CD4-positive, alpha-beta memory T cell (primary cell): ENCODE results near the gene TYW5. TPM values are rescaled to one million over a fixed set of nuclear protein-coding genes. Genes with fewer than 3 reads are reported as not detected.

ENCODE experiments used
- CTCF ChIA-PET: fragments of 350-600 bp; sonication (Branson Sonifier 250); formaldehyde crosslinking; loops from one replicate; lab custom pipeline; 2021; ENCODE audit warnings: inconsistent platforms; ENCODE audit not compliant: partially characterized antibody; lab: Charles Lee
- POLR2A ChIA-PET: fragments of 350-600 bp; sonication (Branson Sonifier 250); formaldehyde crosslinking; loops from one replicate; lab custom pipeline; 2021; ENCODE audit not compliant: partially characterized antibody; lab: Charles Lee
- DNase-seq, 5 donors: peaks; one replicate each; pipeline versions ENCODE4 v3.0.0 to v3.0.0-alpha.2; 2020 to 2022; ENCODE audit warnings: mixed read lengths in 1 of 5
- H3K27ac ChIP-seq: one replicate; pipeline ENCODE4 v1.7.0; 2013; ENCODE audit warnings: low read depth, low read length
- H3K27me3 ChIP-seq: 2 replicates; pipeline ENCODE4 v1.7.0; 2013; ENCODE audit warnings: mild to moderate bottlenecking, low read length, moderate library complexity; ENCODE audit not compliant: insufficient read depth
- H3K36me3 ChIP-seq: 2 replicates; pipeline ENCODE4 v1.7.0; 2013; ENCODE audit warnings: mild to moderate bottlenecking, low read length, moderate library complexity; ENCODE audit not compliant: insufficient read depth
- H3K4me1 ChIP-seq: 2 replicates; pipeline ENCODE4 v1.7.0; 2013; ENCODE audit warnings: mild to moderate bottlenecking, low read length, moderate library complexity; ENCODE audit not compliant: insufficient read depth
- H3K4me3 ChIP-seq, 2 donors: one replicate each; pipeline ENCODE4 v1.7.0; 2013; ENCODE audit warnings: low read length in 2 of 2, mild to moderate bottlenecking in 1 of 2
- H3K9me3 ChIP-seq, 2 donors: one replicate each; pipeline ENCODE4 v1.7.0; 2013; ENCODE audit warnings: low read length in 2 of 2, control low read depth in 1 of 2; ENCODE audit not compliant: control insufficient read depth in 1 of 2
- H3K27ac Mint-ChIP-seq, 7 donors: one replicate each; pipeline ENCODE4 v1.8.0; 2020 to 2021; ENCODE audit warnings: mixed read lengths in 7 of 7, mild to moderate bottlenecking in 6 of 7, inconsistent platforms in 3 of 7, moderate library complexity in 3 of 7
- H3K27me3 Mint-ChIP-seq, 2 donors: one replicate each; pipeline ENCODE4 v1.8.0; 2020 to 2021; ENCODE audit warnings: mixed read lengths in 2 of 2
- H3K36me3 Mint-ChIP-seq, 2 donors: one replicate each; pipeline ENCODE4 v1.8.0; 2020 to 2021; ENCODE audit warnings: mixed read lengths in 2 of 2, inconsistent platforms in 1 of 2, mild to moderate bottlenecking in 1 of 2
- H3K4me1 Mint-ChIP-seq, 4 donors: one replicate each; pipeline ENCODE4 v1.8.0; 2020 to 2021; ENCODE audit warnings: mixed read lengths in 4 of 4, mild to moderate bottlenecking in 1 of 4
- H3K4me3 Mint-ChIP-seq, 8 donors: one replicate each; pipeline ENCODE4 v1.8.0; 2020 to 2021; ENCODE audit warnings: mixed read lengths in 8 of 8, mild to moderate bottlenecking in 7 of 8, moderate library complexity in 6 of 8, inconsistent platforms in 3 of 8
- H3K9me3 Mint-ChIP-seq, 8 donors: one replicate each; pipeline ENCODE4 v1.8.0; 2020 to 2021; ENCODE audit warnings: mixed read lengths in 8 of 8, mild to moderate bottlenecking in 5 of 8, inconsistent platforms in 3 of 8, moderate library complexity in 1 of 8
- intact Hi-C: fragments of 100-400 bp; cut with micrococcal nuclease; formaldehyde crosslinking; loops from one replicate; pipeline ENCODE4 v1.15.1; 2023
- polyA plus RNA-seq, 2 donors: library from polyadenylated mRNA; unstranded; fragments of 300-500 nt; fragmentation: Illumina TruSeq; gene quantifications; one replicate each; pipeline ENCODE4 v1.2.3, GENCODE V29; 2021
- total RNA-seq, 2 experiments: library from RNA; stranded (reverse); gene quantifications; one replicate each; pipeline ENCODE4 v1.2.3, GENCODE V29; 2021

TYW5 gene
- total and polyA plus RNA-seq, 4 experiments from 2014 or later: 4.0 to 11.6 (median 7.8) TPM

DNA sequence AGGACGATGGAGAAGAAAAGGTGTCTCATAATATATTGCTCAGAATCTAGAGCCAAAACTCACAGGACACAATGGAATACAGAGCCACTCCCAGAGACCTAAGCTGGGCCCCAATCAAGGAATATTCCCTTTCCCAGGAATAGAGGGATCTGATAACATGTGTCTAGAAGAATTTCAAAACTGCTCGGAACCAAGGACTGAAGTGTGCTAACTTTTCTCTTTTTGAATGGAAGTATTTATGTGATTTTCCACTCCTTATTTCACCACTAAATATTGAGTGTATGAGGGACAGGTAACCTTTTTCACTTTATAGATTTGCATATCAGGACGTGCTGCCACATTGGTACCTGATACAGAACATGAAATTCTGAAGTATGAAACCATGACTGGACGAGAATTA is 53.3 kb downstream of the TYW5 start:
- H3K27me3 Mint-ChIP-seq: peaks cover 4 to 9% of the 10 kb centered on the region in 2 donors
- no peak for DNase-seq
- peaks cover 0 to 2% (median 0%) of the 10 kb centered on the region in 8 donors for H3K9me3 Mint-ChIP-seq
- POLR2A ChIA-PET: no interaction called here
- no peak overlapping the region for H3K27ac ChIP-seq
- H3K4me3 Mint-ChIP-seq: no peak overlapping the region
- no peaks in the 10 kb centered on the region for H3K9me3 ChIP-seq
- no peaks in the 10 kb centered on the region for H3K36me3 Mint-ChIP-seq
- peaks cover 2% of the 10 kb centered on the region for H3K27me3 ChIP-seq
- CTCF ChIA-PET: no interaction called here
- H3K4me3 ChIP-seq: no peak overlapping the region
- no peaks in the 10 kb centered on the region for H3K4me1 ChIP-seq
- H3K4me1 Mint-ChIP-seq: no peaks in the 10 kb centered on the region
- intact Hi-C loops: no loop called here
- no peaks in the 10 kb centered on the region for H3K36me3 ChIP-seq
- H3K27ac Mint-ChIP-seq: no peak overlapping the region

DNA sequence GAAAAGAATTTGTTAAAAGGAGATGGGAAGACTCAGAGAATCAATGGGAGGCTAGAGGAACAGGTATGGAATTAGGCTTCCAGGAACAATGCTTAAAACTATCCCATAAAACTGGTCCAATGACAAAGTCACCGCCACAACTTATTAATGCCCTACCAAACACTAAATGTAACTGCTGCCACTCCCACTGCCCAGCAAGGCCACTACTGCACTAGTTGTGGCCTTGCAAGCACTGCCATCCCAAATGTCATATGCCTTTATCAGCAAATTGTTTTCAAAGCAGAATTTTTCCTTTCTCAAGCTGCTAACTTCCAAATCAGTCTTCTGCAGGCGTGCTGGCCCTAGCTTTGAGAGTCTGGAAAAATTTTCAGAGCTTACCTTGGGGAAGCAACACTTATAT is 58.7 kb downstream of the TYW5 start:
- intact Hi-C loops: no loop called here
- Histone ChIP-seq H3K4me1 (no peaks in the 10 kb centered on the region), H3K9me3 (no peaks in the 10 kb centered on the region), H3K27ac (no peak overlapping the region), H3K4me3 (no peak overlapping the region), H3K36me3 (no peaks in the 10 kb centered on the region), H3K27me3 (no peaks in the 10 kb centered on the region)
- no peak for DNase-seq
- ChIA-PET POLR2A (no interaction called here), CTCF (interaction anchor here (1.0 kb wide), 1 partner anchor 35 kb away, joined by 3 read pairs; no protein-coding TSS in a partner anchor)
- Mint-ChIP-seq H3K9me3 (peaks cover 0 to 2% (median 0%) of the 10 kb centered on the region in 8 donors), H3K4me3 (no peak overlapping the region), H3K36me3 (no peaks in the 10 kb centered on the region), H3K27me3 (peaks cover 0 to 5% of the 10 kb centered on the region in 2 donors), H3K27ac (no peak overlapping the region), H3K4me1 (no peaks in the 10 kb centered on the region)

DNA sequence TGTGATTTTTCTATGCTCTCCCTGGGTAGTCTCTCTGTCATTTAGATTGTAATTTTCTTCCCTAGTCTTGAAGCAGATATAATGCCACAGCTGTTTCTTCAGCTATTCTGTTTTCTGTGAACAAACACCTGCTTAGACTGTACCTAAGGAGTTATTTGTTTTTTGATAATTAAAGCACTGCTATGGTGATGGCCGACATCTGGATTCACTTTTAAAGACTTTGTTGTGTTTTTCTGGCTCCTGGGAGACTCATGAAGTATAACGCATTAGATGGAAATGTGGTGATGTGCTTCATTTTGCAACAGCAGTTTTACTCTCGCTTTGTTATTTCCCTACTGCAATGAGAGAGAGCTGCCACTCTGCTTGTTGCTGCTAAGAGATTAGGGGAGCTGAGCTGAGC is 59.9 kb downstream of the TYW5 start:
- no peak overlapping the region for H3K27ac Mint-ChIP-seq
- no peaks in the 10 kb centered on the region for H3K36me3 ChIP-seq
- ChIA-PET CTCF (no interaction called here), POLR2A (no interaction called here)
- no peak overlapping the region for H3K27ac ChIP-seq
- no peak overlapping the region for H3K4me3 Mint-ChIP-seq
- H3K27me3 Mint-ChIP-seq: peaks cover 0 to 2% of the 10 kb centered on the region in 2 donors
- no peaks in the 10 kb centered on the region for H3K4me1 ChIP-seq
- peaks cover 0 to 4% (median 0%) of the 10 kb centered on the region in 8 donors for H3K9me3 Mint-ChIP-seq
- no peak for DNase-seq
- H3K36me3 Mint-ChIP-seq: no peaks in the 10 kb centered on the region
- no peaks in the 10 kb centered on the region for H3K4me1 Mint-ChIP-seq
- no peaks in the 10 kb centered on the region for H3K27me3 ChIP-seq
- H3K4me3 ChIP-seq: no peak overlapping the region
- no peaks in the 10 kb centered on the region for H3K9me3 ChIP-seq
- intact Hi-C loops: no loop called here

DNA sequence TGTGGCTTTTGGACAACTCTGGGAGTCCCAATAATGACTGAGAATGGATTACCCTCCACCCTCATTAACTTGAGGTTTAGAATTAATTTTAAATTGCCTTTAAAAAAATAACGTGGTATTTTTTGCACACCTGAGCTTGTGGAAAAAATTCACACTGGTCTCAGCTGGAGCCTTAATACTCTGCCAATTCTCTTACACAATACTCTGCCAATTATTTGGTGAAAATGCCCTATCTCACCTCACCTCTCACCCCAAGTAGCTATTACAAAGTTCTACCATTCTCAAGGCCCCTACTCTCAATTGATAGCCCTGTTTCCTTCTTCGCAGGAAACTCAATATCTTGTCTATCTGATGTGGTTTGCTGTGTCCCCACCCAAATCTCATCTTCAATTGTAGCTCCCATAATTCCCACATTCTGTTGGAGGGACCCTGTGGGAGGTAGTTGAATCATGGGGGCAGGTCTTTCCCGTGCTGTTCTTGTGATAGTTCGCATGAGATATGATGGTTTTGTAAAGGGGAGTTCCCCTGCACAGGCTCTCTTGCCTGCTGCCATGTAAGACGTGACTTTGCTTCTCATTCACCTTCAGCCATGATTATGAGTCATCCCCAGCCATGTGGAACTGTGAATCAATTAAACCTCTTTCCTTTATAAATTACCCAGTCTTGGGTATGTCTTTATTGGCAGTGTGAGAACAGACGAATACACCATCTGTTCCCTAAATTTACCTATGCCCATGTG is 71.6 kb downstream of the TYW5 start:
- ChIA-PET POLR2A (no interaction called here), CTCF (no interaction called here)
- Histone ChIP-seq H3K4me1 (no peaks in the 10 kb centered on the region), H3K36me3 (no peaks in the 10 kb centered on the region), H3K27ac (no peak overlapping the region), H3K4me3 (no peak overlapping the region), H3K27me3 (no peaks in the 10 kb centered on the region), H3K9me3 (no peaks in the 10 kb centered on the region)
- no peaks in the 10 kb centered on the region for H3K4me1 Mint-ChIP-seq
- peaks cover 0 to 11% (median 6%) of the 10 kb centered on the region in 8 donors for H3K9me3 Mint-ChIP-seq
- intact Hi-C loops: no loop called here
- no peak overlapping the region for H3K4me3 Mint-ChIP-seq
- peaks cover 11 to 25% of the 10 kb centered on the region in 2 donors for H3K27me3 Mint-ChIP-seq
- peak overlapping the region in 1 of 7 donors; percentile 35 for H3K27ac Mint-ChIP-seq
- no peak for DNase-seq
- H3K36me3 Mint-ChIP-seq: no peaks in the 10 kb centered on the region

DNA sequence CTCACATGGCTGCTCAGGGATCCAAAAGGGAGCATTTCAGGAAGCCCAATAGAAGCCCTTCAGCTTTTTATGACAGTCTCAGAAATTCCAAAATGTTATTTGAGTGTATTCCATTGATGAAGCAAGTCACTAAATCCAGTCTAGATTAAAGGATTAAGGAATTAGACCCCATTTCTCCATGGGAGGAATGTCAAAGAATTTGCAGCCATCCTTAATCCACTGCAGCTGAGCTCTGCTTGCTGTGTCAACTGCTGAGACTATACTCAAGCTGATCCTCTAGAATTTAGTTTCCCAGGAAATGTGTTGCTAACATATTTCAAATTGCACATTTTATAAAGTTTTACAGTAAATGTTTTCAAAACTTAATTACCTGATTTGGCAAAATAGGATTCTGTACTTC is 72.6 kb downstream of the TYW5 start:
- Mint-ChIP-seq H3K4me3 (no peak overlapping the region), H3K27me3 (peaks cover 11 to 25% of the 10 kb centered on the region in 2 donors), H3K36me3 (no peaks in the 10 kb centered on the region), H3K27ac (no peak overlapping the region), H3K9me3 (peaks cover 0 to 11% (median 6%) of the 10 kb centered on the region in 8 donors), H3K4me1 (no peaks in the 10 kb centered on the region)
- POLR2A ChIA-PET: no interaction called here
- DNase-seq: no peak
- CTCF ChIA-PET: no interaction called here
- Histone ChIP-seq H3K4me1 (no peaks in the 10 kb centered on the region), H3K9me3 (no peaks in the 10 kb centered on the region), H3K27me3 (no peaks in the 10 kb centered on the region), H3K36me3 (no peaks in the 10 kb centered on the region), H3K27ac (no peak overlapping the region), H3K4me3 (no peak overlapping the region)
- intact Hi-C loops: no loop called here

Other genes with a start within 250 kb of the TYW5 start
- gene FTCDNL1, start 104.3 kb downstream of the TYW5 start, total RNA-seq: 1 to 10 TPM; 1.9 to 2.3 TPM
- gene FTCDNL1, start 104.3 kb downstream of the TYW5 start, polyA plus RNA-seq: 1 to 10 TPM; 1.6 to 2.7 TPM
- 10 to 100 TPM; 14.4 to 14.7 TPM for gene C2orf69, start 44.2 kb downstream of the TYW5 start, total RNA-seq
- gene C2orf69, start 44.2 kb downstream of the TYW5 start, polyA plus RNA-seq: 10 to 100 TPM; 13.5 to 13.9 TPM
- 10 to 100 TPM; 13.1 to 15.9 TPM for gene MAIP1, start 91 bp upstream of the TYW5 start, total RNA-seq
- gene MAIP1, start 91 bp upstream of the TYW5 start, polyA plus RNA-seq: 10 to 100 TPM; 12.5 to 15.9 TPM